GM12878 (cell line): ENCODE data around the gene SNRNP25. TPM values are rescaled to one million over a fixed set of nuclear protein-coding genes. Genes with fewer than 3 reads are reported as not detected.

Source experiments
- ATAC-seq: fragments of 200-7000 bp; cut with Tn5 transposase; 3 replicates; pipeline ENCODE4 v1.9.1; 2020; ENCODE audit warnings: mild to moderate bottlenecking, moderate library complexity
- BruUV-seq: library from RNA; stranded (reverse); fragments of 400-500 nt; replicated peaks from 2 replicates; lab custom pipeline; 2021; lab: Mats Ljungman, UMichigan
- CTCF ChIA-PET: fragments of 300-600 bp; sonication (Branson Sonifier 250); formaldehyde crosslinking; extraction: SDS; loops from one replicate; lab custom pipeline; 2021; ENCODE audit warnings: inconsistent platforms; lab: Yijun Ruan, JAX
- POLR2A ChIA-PET: fragments of 350-600 bp; formaldehyde crosslinking; extraction: SDS; loops from one replicate; lab custom pipeline; 2021; ENCODE audit warnings: inconsistent platforms; lab: Charles Lee
- RAD21 ChIA-PET: fragments of 300-600 bp; sonication (Branson Sonifier 250); formaldehyde crosslinking; loops from one replicate; lab custom pipeline; 2023; ENCODE audit warnings: antibody characterized with exemption; ENCODE audit not compliant: unreplicated experiment; lab: Charles Lee
- SMC1A ChIA-PET: fragments of 300-600 bp; sonication (Branson Sonifier 250); formaldehyde crosslinking; loops from one replicate; lab custom pipeline; 2023; ENCODE audit not compliant: unreplicated experiment, uncharacterized antibody; lab: Charles Lee
- DNase-seq: peaks from one replicate; pipeline ENCODE4 v3.0.0-alpha.2; 2011; ENCODE audit warnings: low read depth, low spot score
- FAIRE-seq: peaks from 3 replicates; lab custom pipeline; 2011; peaks lifted over from hg19 to GRCh38; lab: Jason Lieb, UNC
- H2AFZ ChIP-seq: 2 replicates; pipeline ENCODE4 v1.6.0; 2011; ENCODE audit warnings: low read depth, low read length, control low read depth; ENCODE audit not compliant: control insufficient read depth
- H3K27ac ChIP-seq: 2 replicates; pipeline ENCODE4 v1.5.1; 2011; ENCODE audit warnings: control low read depth; ENCODE audit not compliant: control insufficient read depth, insufficient read depth
- H3K27me3 ChIP-seq, 2 experiments: replicated peaks in 1 of 2; 2 replicates each; pipeline versions ENCODE4 v1.6.0 to v1.6.1; 2011; ENCODE audit warnings: low read length in 1 of 2; ENCODE audit not compliant: control insufficient read depth in 2 of 2, insufficient read depth in 2 of 2
- H3K36me3 ChIP-seq, 2 experiments: 2 replicates each; pipeline ENCODE4 v1.5.1; 2011; ENCODE audit warnings: low read length in 1 of 2; ENCODE audit not compliant: control insufficient read depth in 2 of 2, insufficient read depth in 2 of 2
- H3K4me1 ChIP-seq: 2 replicates; pipeline ENCODE4 v1.6.1; 2011; ENCODE audit warnings: mild to moderate bottlenecking, low read length, moderate library complexity, mixed read lengths; ENCODE audit not compliant: control insufficient read depth, insufficient read depth
- H3K4me2 ChIP-seq: 2 replicates; pipeline ENCODE4 v1.6.0; 2011; ENCODE audit warnings: control low read depth; ENCODE audit not compliant: control insufficient read depth, insufficient read depth
- H3K4me3 ChIP-seq: fragments of 200-600 bp; sonication (generic); 2 replicates; pipeline ENCODE4 v1.5.1; 2016
- H3K79me2 ChIP-seq: 2 replicates; pipeline ENCODE4 v1.6.0; 2011; ENCODE audit warnings: low read length; ENCODE audit not compliant: control insufficient read depth, insufficient read depth
- H3K9ac ChIP-seq: 2 replicates; pipeline ENCODE4 v1.8.0; 2011; ENCODE audit warnings: low read length, control low read depth, mixed read lengths; ENCODE audit not compliant: control insufficient read depth, insufficient read depth
- H3K9me3 ChIP-seq: replicated peaks from 3 replicates; pipeline ENCODE4 v1.5.1; 2011; ENCODE audit warnings: mild to moderate bottlenecking, low read length; ENCODE audit not compliant: control insufficient read depth, insufficient read depth
- H4K20me1 ChIP-seq: 2 replicates; pipeline ENCODE4 v1.6.0; 2011; ENCODE audit not compliant: control insufficient read depth, insufficient read depth
- BCL11A ChIP-seq: IDR thresholded peaks from 2 replicates; pipeline ENCODE4 v1.6.1; 2011; ENCODE audit warnings: low read depth, low read length
- CREB1 ChIP-seq: IDR thresholded peaks from 2 replicates; pipeline ENCODE4 v1.6.1; 2012; ENCODE audit warnings: low read depth, mild to moderate bottlenecking, inconsistent platforms
- CREM ChIP-seq: IDR thresholded peaks from 2 replicates; pipeline ENCODE4 v1.6.1; 2014; ENCODE audit warnings: antibody characterized with exemption, low read depth
- EED ChIP-seq: sonication (generic); IDR thresholded peaks from 2 replicates; pipeline ENCODE4 v1.6.1; 2016; ENCODE audit warnings: antibody characterized with exemption, low read depth
- IKZF1 ChIP-seq: fragments of 450-650 bp; conservative IDR thresholded peaks from 2 replicates; pipeline ENCODE4 v1.6.1; 2017; ENCODE audit warnings: antibody characterized with exemption, mild to moderate bottlenecking
- IRF4 ChIP-seq: IDR thresholded peaks from 2 replicates; pipeline ENCODE4 v1.6.1; 2011; ENCODE audit warnings: low read depth, low read length
- MTA2 ChIP-seq: fragments of 450-650 bp; IDR thresholded peaks from 2 replicates; pipeline ENCODE4 v1.6.1; 2016; ENCODE audit warnings: low read depth, mild to moderate bottlenecking, moderate library complexity
- MYC ChIP-seq: IDR thresholded peaks from 2 replicates; pipeline ENCODE4 v1.6.1; 2011; ENCODE audit warnings: mild to moderate bottlenecking, low read length, moderate library complexity, inconsistent platforms; ENCODE audit not compliant: insufficient read depth, insufficient replicate concordance, insufficient read length, severe bottlenecking
- NR2C2 ChIP-seq: IDR thresholded peaks from 2 replicates; pipeline ENCODE4 v1.6.1; 2011; ENCODE audit warnings: borderline replicate concordance, low read depth; ENCODE audit not compliant: control insufficient read depth, insufficient read length
- PAX8 ChIP-seq: fragments of 450-650 bp; IDR thresholded peaks from 2 replicates; pipeline ENCODE4 v1.6.1; 2017; ENCODE audit warnings: mild to moderate bottlenecking, moderate library complexity
- POLR2AphosphoS2 ChIP-seq: IDR thresholded peaks from 2 replicates; pipeline ENCODE4 v1.6.1; 2011; ENCODE audit warnings: low read depth, mild to moderate bottlenecking, low read length, improper control_type of control experiment, moderate library complexity
- POLR2AphosphoS5 ChIP-seq: IDR thresholded peaks from 2 replicates; pipeline ENCODE4 v1.6.1; 2011; ENCODE audit warnings: mild to moderate bottlenecking, low read length, inconsistent platforms
- RCOR1 ChIP-seq: conservative IDR thresholded peaks from 2 replicates; pipeline ENCODE4 v1.6.1; 2012; ENCODE audit warnings: low read depth, low read length, improper control_type of control experiment
- SIX5 ChIP-seq: IDR thresholded peaks from 2 replicates; pipeline ENCODE4 v1.6.1; 2011; ENCODE audit warnings: mild to moderate bottlenecking, low read depth, low read length, moderate library complexity; ENCODE audit not compliant: severe bottlenecking
- SP1 ChIP-seq: IDR thresholded peaks from one replicate; pipeline ENCODE4 v1.6.1; 2011; ENCODE audit warnings: low read depth, low read length
- TAF1 ChIP-seq: IDR thresholded peaks from 2 replicates; pipeline ENCODE4 v1.6.1; 2011; ENCODE audit warnings: mild to moderate bottlenecking, low read depth, low read length, borderline replicate concordance
- TCF12 ChIP-seq: IDR thresholded peaks from 2 replicates; pipeline ENCODE4 v1.6.1; 2011; ENCODE audit warnings: low read depth, mild to moderate bottlenecking, low read length
- ZBTB4 ChIP-seq: fragments of 450-650 bp; formaldehyde crosslinking; IDR thresholded peaks from 2 replicates; pipeline ENCODE4 v1.4.0; 2022; ENCODE audit warnings: mild to moderate bottlenecking, moderate library complexity
- ZNF384 ChIP-seq: IDR thresholded peaks from 2 replicates; pipeline ENCODE4 v1.6.1; 2012; ENCODE audit warnings: low read depth, mild to moderate bottlenecking, low read length, improper control_type of control experiment, borderline replicate concordance
- WGBS: methylation state at CpG from one replicate; pipeline ENCODE4 v1.1.6; 2016; ENCODE audit warnings: low lambda C conversion rate; ENCODE audit not compliant: insufficient replicate concordance, insufficient coverage; ENCODE audit errors: missing lambda C conversion rate; 5-methylcytosine and 5-hydroxymethylcytosine counted together
- in situ Hi-C: fragments of 300-500 bp; cut with MboI; formaldehyde crosslinking; loops from 9 replicates; pipeline ENCODE4 v1.14.3; 2018; ENCODE audit warnings: mixed read lengths
- intact Hi-C: fragments of 100-400 bp; cut with micrococcal nuclease; formaldehyde crosslinking; loops from one replicate; pipeline ENCODE4 v1.14.2; 2022; ENCODE audit not compliant: unreplicated experiment
- polyA plus RNA-seq, 11 experiments: library from polyadenylated mRNA; depleted of rRNA in 4 of 11; unstranded in 6 of 11; stranded (reverse) in 5 of 11; fragments of >200 nt; fragmentation: Nextera tagmentation in 4 of 11; fragmentation: Illumina TruSeq in 1 of 11; extraction: Ambion mirVana in 4 of 11; extraction: Trizol in 1 of 11; gene quantifications; 1 replicate in 1 of 11; 2 replicates in 10 of 11; pipeline versions ENCODE4 v1.2.1 to v1.2.3, GENCODE V29; 2011 to 2016; ENCODE audit warnings: inconsistent platforms in 2 of 11, missing spikeins in 2 of 11, low read depth in 1 of 11
- total RNA-seq, 4 experiments: library from RNA; depleted of rRNA in 3 of 4; stranded (reverse); fragments of >200 nt in 3 of 4; fragmentation: Illumina TruSeq in 1 of 4; extraction: Trizol in 1 of 4; gene quantifications; 2 replicates each; pipeline versions ENCODE4 v1.2.1 to v1.2.3, GENCODE V29; 2013 to 2021

SNRNP25 gene
- total and polyA plus RNA-seq, 10 of the 15 experiments (the other 5 are each of a cell fraction or from before 2014, with no cell fraction given): 40.9 to 138 (median 67.2) TPM

GRCh38 chr16:86483-86952, 32.9 kb downstream of the SNRNP25 start:
- H3K4me1 ChIP-seq: peaks cover 17% of the 10 kb centered on the region
- H3K36me3 ChIP-seq: peaks cover 9 to 23% of the 10 kb centered on the region in 2 experiments; a peak in 3 of 4 replicates
- DNase-seq: no peak

More at GRCh38 chr16:86483-86952, 32.9 kb downstream of the SNRNP25 start:
- no peaks in the 10 kb centered on the region for H3K9me3 ChIP-seq
- ATAC-seq (no peak), FAIRE-seq (no peak)
- in situ Hi-C loops: no loop called here
- no peaks in the 10 kb centered on the region for H3K79me2 ChIP-seq
- no peak overlapping the region for H2AFZ ChIP-seq
- no peak overlapping the region for H3K4me3 ChIP-seq
- no peak overlapping the region for H3K9ac ChIP-seq
- 98% methylated on average over 22 of the region's 23 CpGs for WGBS
- RAD21 ChIA-PET: interaction anchor here (1.0 kb wide), 1 partner anchor 10 kb away, joined by 3 read pairs; no protein-coding TSS in a partner anchor
- H3K27me3 ChIP-seq: no peaks in the 10 kb centered on the region
- SMC1A ChIA-PET: no interaction called here
- no peak overlapping the region for H3K27ac ChIP-seq
- TF ChIP-seq TAF1 (no peak), PAX8 (no peak), RCOR1 (no peak), EED (no peak), TCF12 (no peak), SIX5 (no peak), MYC (no peak), BCL11A (no peak), NR2C2 (no peak), POLR2AphosphoS5 (no peak), POLR2AphosphoS2 (no peak), ZNF384 (no peak), SP1 (no peak), CREB1 (no peak), IRF4 (no peak), CREM (no peak), IKZF1 (no peak), ZBTB4 (CRISPR knock-in tag) (no peak), MTA2 (no peak)
- H4K20me1 ChIP-seq: no peaks in the 10 kb centered on the region
- CTCF ChIA-PET: interaction anchor here (1.1 to 3.3 kb wide), 3 partner anchors 9 to 21 kb away, joined by 3 to 27 read pairs (median 12); no protein-coding TSS in a partner anchor
- intact Hi-C loops: no loop called here
- POLR2A ChIA-PET: interaction anchor here (0.5 to 0.9 kb wide), 2 partner anchors 11 to 45 kb away, joined by 3 read pairs; no protein-coding TSS in a partner anchor
- no peak overlapping the region for H3K4me2 ChIP-seq
- no TSS peak for BruUV-seq
